HG03280 (cell line): Measurements from ENCODE around the gene MCM6.

Experiments used
- ATAC-seq: cut with Tn5 transposase; IDR thresholded peaks from one replicate; pipeline ENCODE4 v1.9.1; 2021; ENCODE audit warnings: mild to moderate bottlenecking, moderate library complexity; ENCODE audit not compliant: unreplicated experiment

Gene MCM6

GRCh38 chr2:135870571-135870970, 5.7 kb downstream of the MCM6 start:
- no peak for ATAC-seq

DNA sequence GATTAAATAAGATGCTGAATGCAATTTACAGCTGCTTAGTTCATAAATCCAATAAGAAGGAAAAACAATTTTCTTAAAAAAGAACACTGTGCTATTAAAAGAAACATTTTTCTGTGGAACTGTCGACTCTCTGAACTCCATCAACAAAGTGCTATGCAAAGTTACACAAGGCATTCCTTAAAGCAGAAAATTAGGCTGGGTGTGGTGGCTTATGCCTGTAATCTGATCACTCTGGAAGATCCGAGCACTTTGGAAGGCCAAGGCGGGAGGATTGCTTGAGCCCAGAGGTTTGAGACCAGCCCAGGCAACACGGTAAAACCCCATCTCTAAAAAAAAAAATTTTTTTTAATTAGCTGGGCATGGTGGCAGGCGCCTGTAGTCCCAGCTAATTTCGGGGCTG, 13.0 kb downstream of the MCM6 start:
- no peak for ATAC-seq

DNA sequence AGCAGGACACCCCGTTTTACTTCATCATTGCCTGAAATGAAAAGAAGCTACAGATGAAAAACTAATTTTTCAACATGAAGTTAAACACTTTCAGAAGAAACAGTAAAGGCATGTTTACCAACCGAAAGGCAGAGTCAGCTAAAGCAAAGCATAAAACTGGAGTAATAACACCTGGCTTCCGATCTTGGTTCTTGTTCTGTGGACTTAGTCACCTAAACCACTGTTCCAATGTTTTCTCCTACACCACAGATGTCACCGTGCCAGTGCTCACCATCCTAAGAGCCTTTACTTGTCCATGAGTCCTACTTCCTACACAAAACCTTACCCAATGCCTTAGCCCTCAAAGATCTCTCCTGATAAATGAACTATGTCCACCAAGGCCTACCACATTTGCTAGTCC, 13.5 kb downstream of the MCM6 start:
- no peak for ATAC-seq

DNA sequence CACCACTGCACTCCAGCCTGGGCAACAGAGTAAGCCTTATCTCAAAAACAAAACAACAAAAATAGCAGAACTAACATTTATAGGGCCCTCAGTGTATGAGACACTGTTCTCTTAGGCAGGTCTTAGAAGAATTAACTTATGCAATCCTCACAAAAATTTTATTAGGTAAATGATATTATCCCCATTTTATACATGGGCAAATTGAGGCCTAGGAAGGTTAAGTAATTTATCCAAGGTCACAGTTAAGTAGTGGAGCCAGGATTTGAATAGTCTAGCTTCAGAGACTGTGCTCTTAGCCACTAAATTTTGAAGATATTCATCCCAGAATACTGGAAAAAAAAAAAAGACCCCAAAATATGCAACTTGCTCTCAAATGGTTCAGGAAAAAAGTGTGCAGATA, 22.8 kb downstream of the MCM6 start:
- no peak for ATAC-seq

- ATAC-seq: no peak
Observed at GRCh38 chr2:135851858-135852257, 24.4 kb downstream of the MCM6 start.

GRCh38 chr2:135850892-135851668, 25.2 kb downstream of the MCM6 start:
- no peak for ATAC-seq

- ATAC-seq: no peak
Observed at GRCh38 chr2:135849087-135849486, 27.2 kb downstream of the MCM6 start.

- no peak for ATAC-seq
Observed at GRCh38 chr2:135845997-135846396, 30.2 kb downstream of the MCM6 start.

DNA sequence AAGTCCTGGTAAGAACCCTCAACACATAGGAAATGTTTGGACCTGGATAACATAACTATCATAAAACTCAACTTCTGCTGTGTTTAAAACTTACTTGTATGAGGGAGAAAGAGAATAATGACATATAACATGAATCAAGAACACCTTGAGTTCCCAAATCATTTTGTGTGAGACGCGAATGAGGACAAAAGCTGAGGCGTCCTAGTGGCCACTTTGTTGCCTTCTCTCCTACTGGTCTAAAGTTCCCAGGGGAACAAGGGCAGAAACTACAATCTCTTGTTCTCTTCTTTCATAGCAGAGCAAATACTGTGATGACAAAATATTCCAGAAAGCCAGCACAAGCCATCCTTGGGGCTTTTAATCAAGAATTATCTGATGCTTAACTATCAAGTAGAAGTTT, 31.0 kb downstream of the MCM6 start:
- no peak for ATAC-seq

GRCh38 chr2:135844301-135844895, 31.8 kb downstream of the MCM6 start:
- no peak for ATAC-seq

GRCh38 chr2:135843671-135844070, 32.6 kb downstream of the MCM6 start:
- ATAC-seq: no peak

GRCh38 chr2:135840601-135841000, 35.6 kb downstream of the MCM6 start:
- no peak for ATAC-seq

- ATAC-seq: no peak
Observed at GRCh38 chr2:135839713-135840112, 36.5 kb downstream of the MCM6 start.

DNA sequence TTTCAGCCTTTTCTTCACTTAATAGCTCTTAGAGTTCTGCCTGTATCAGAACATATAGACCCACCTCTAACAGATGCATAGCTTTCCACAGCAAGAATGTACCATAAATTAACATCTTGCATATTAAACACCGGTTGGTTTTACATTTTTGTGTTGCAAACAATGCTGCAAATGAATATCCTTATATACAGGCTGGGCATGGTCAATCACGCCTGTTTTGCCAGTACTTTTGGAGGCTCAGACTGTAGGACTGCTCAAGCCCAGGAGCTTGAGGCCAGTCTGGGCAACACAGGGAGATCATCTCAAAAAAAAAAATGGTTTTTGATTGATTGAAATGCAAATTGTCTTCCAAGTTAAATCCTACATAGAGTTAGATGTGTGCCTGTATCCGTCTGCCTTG, 37.7 kb downstream of the MCM6 start:
- ATAC-seq: no peak

DNA sequence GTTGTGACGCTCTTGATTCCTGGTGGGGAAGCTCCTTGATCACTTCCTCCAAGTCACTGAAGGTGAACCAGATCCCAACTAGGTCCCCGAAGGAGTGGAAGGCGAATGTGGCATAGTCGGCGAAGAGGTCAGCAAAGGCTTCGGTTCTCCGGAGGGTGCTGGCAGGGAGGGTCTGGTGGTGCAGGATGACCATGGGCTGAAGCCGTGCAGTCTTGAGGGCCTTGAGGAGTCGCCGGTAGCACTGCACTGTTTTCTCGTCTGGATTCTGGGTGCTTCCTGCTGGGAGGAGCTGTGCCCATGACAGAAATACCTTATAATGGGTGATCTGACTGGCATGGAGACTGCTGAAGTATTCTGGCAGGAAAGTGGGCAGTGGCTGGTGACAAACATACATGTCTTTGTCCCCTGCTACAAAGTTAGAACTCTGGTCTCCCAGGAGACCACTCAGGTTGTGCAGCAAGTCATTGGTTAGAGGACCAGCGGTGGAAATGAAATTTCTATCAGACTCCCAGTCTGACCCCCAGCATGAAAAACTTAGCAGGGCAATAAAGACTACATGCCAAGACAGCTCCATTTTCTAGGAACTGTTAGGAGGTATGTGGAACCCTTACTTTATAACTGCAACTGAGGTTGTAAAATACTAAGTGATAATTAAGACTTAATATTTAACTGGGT, 39.5 kb downstream of the MCM6 start, which contains the start of gene LCT:
Gene LCT, minus strand, starts transcription at position 589 of the 675 bp plus-strand sequence. Its CDS starts 15 bp downstream, at position 574.
- no peak for ATAC-seq

- ATAC-seq: no peak
Observed at GRCh38 chr2:135832891-135833290, 43.4 kb downstream of the MCM6 start.

DNA sequence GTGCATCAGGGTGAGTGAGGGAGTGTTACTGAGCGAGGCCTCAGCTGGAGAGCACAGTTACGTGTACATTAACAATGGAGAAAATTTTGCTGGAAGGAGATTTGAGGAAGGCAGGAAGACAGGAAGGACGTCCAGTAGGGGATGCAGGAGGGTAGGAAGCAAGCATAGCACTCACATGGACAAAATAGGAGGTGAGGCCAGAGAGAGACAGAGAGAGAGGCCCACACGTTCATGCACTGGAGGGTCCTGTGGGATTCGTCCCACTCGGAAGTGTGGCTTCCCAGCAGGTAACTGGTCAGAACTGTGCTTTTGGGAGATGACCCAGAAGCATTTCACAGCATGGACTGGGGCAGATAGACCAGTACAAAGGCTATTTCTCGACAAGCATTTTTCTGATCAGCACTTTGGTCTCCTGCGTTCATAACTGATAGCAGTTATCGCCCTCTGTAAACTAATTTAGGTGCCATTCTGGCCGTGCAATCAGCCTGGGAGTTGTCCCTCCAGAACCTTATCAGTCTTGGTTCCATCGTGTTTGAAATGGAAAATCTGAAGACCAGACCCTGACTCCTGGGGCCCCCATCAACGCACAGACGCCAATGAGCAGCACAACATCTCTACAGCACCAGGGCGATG, 44.9 kb downstream of the MCM6 start:
- no peak for ATAC-seq

DNA sequence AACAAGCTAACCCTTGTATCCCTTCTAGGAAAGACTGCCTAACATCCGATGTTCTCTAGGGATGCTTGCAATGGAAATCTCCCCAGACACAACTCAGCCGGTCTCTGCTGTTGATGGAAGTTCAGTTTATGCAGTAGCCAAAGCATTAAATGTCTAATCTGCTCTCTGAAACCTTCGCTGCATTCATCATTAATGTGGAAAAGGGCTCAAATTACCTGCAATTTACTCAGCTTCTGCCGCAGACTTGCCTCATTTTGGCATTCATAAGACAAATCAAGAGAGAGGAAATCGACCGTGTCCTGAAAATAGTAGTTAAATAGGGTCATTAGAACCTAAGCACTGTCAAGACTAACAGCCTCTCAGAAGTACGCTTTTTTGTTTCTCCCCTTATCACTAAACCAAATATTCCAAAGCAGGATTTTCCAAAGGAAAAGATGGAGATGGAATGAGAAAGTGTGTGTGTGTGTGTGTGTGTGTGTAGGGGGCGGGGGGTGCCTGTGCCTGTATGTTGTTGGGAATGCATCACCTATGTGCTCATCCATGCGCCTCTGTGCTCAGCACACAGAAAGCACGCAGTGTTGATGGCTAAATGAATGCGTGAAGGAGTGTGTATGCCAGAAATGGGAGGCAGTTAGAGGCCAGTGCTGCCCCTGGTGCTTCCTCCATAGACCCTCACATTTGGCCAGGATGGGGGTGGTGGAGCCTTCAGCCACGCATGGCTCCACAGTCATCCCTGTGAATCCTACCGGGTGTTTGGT, 46.7 kb downstream of the MCM6 start:
- ATAC-seq: no peak

GRCh38 chr2:135826544-135826943, 49.7 kb downstream of the MCM6 start:
- no peak for ATAC-seq

- ATAC-seq: no peak
Observed at GRCh38 chr2:135825550-135826176, 50.6 kb downstream of the MCM6 start.
